ENCODE data around the gene PARP6.

- TF ChIP-seq, protein P1, sequence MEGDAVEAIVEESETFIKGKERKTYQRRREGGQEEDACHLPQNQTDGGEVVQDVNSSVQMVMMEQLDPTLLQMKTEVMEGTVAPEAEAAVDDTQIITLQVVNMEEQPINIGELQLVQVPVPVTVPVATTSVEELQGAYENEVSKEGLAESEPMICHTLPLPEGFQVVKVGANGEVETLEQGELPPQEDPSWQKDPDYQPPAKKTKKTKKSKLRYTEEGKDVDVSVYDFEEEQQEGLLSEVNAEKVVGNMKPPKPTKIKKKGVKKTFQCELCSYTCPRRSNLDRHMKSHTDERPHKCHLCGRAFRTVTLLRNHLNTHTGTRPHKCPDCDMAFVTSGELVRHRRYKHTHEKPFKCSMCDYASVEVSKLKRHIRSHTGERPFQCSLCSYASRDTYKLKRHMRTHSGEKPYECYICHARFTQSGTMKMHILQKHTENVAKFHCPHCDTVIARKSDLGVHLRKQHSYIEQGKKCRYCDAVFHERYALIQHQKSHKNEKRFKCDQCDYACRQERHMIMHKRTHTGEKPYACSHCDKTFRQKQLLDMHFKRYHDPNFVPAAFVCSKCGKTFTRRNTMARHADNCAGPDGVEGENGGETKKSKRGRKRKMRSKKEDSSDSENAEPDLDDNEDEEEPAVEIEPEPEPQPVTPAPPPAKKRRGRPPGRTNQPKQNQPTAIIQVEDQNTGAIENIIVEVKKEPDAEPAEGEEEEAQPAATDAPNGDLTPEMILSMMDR (IDR thresholded peaks at IDR 0.05; ENCODE audit: control extremely low read depth in 1 of 3, insufficient read depth in 1 of 3, low read depth in 1 of 3, low read length in 3 of 3): no peak
- TF ChIP-seq KDM1A (IDR thresholded peaks at IDR 0.05; ENCODE audit: borderline replicate concordance, low read length) (no peak), EZH2 (IDR thresholded peaks at IDR 0.05; ENCODE audit: low read depth, low read length, severe bottlenecking) (no peak), TAF1 (IDR thresholded peaks at IDR 0.05; ENCODE audit: low read depth, low read length) (no peak), POLR2AphosphoS5 (IDR thresholded peaks at IDR 0.05; ENCODE audit: low read depth, low read length) (no peak), ZNF274 (IDR thresholded peaks at IDR 0.05; ENCODE audit: borderline replicate concordance, extremely low read depth, low read length) (no peak)
These were observed 68.9 kb downstream of the PARP6 start for GRCh38 chr15:72203507-72203837.

All from H1 (cell line).